Amniotic epithelial cell (primary cell): ENCODE measurements around the gene LARP4B.

ENCODE experiments used
- DNase-seq: peaks from one replicate; pipeline ENCODE4 v3.0.0-alpha.2; 2010; ENCODE audit warnings: low read depth

Gene LARP4B

GRCh38 chr10:866577-866941 is 64.9 kb downstream of the LARP4B start:
- DNase-seq: no peak

DNA sequence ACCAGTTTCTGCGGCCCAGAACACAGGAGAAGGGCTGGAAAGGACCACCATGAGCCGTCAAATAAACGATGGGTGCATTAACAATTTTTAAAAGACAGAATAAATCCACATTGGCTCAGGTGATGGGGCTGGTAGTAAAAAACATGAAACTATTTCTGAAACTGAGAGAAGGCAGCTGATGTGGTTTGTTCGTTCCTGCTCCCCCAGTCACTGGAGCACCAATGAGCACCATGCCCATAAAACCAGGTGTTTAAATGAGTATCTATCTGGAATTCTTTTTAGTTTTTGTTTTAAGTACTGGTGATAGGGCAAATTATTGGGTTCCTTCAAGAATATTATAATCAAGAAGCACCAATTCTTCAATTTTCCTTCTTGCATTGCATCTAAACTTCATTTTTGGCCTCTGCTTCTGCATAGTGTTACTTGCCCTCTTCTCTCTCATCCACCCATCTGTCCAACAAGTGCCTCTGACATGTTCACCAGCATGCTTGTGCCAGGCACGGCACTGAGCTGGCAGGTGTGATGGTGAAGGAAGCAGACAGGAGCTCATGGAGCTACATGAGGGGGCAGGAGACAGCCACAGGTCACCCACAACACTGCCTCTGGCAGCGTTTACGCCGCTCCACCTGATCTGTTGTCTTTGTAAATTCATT is 65.5 kb downstream of the LARP4B start:
- DNase-seq: no peak

GRCh38 chr10:865257-865656 is 66.2 kb downstream of the LARP4B start:
- no peak for DNase-seq

- no peak for DNase-seq
These were observed 71.0 kb downstream of the LARP4B start for GRCh38 chr10:860519-860918.

- DNase-seq: no peak
These were observed 74.9 kb downstream of the LARP4B start for GRCh38 chr10:856416-857157.

DNA sequence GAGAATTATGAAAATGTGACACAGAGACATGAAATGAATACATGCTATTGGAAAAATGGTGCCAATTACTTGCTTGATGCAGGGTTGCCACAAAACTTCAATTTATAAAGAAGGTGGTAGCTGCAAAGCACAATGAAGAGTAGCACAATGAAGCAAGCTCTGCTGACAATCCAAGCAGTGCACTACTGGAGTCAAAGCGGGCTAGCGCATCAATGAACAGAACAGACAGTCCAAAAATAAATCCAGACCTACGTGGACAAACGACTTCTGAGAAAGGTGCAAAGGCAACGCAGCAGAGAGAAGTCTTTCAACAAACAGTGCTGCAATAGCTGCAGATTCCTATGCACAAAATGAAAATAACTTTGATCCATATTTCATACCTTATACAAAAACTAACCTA is 75.8 kb downstream of the LARP4B start:
- no peak for DNase-seq

- DNase-seq: no peak
These were observed 76.4 kb downstream of the LARP4B start for GRCh38 chr10:855079-855478.

DNA sequence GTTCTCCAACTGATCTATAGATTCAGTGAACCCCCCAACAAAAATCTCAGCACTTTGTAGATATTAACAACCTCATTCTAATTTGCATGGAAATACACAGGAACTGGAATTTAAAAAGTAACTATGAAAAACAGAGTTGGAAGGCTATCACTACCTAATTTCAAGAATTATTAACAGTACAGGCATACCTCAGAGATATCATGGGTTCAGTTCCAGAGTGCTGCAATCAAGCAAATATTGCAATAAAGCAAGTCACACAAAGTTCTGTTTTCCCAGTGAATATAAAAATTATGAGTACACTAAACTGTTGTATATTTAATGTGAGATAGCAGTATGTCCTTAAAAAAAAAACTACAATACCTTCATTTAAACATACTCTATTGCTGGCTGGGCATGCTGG is 78.5 kb downstream of the LARP4B start:
- no peak for DNase-seq

- DNase-seq: no peak
These were observed 79.1 kb downstream of the LARP4B start for GRCh38 chr10:852386-852785.

GRCh38 chr10:851901-852300 is 79.6 kb downstream of the LARP4B start:
- no peak for DNase-seq

DNA sequence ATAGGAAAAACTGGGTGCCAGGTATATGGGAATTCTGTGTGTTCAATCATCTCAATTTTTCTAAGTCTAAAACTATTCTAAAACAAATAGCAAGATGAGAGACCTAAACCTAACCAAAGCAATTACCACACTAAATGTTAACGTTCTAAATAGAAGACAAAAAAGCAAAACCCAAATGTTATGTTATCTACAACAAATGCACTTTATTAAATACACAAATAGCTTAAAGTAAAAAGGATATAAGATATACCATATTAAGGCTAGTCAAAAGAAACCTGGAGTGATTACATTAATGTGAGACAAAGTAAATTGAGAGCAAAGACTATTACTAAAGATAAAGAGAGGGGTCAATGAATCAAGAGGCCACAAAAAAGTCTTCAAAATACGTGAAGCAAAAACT is 81.4 kb downstream of the LARP4B start:
- DNase-seq: no peak

DNA sequence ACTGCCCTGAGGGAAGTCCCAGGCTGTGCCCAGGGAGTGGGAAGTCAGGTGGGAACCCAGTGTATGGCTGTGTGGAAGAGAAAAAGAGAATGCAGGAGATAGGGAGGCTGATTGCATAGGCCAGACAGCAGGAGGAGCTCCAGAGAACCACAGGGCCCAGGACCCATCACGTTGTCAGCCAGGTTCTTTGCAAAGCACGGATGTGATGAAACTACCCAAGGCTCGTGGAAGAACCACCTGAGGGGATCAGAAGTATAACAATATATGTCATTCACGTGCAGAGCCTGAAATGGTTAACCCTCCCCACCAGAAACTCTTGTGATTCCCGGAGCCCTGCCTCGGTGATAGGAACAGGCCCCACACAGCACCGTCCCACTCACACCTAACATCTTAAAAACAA is 83.6 kb downstream of the LARP4B start:
- peak; percentile 21 for DNase-seq

GRCh38 chr10:846126-846685 is 85.3 kb downstream of the LARP4B start:
- DNase-seq: no peak

DNA sequence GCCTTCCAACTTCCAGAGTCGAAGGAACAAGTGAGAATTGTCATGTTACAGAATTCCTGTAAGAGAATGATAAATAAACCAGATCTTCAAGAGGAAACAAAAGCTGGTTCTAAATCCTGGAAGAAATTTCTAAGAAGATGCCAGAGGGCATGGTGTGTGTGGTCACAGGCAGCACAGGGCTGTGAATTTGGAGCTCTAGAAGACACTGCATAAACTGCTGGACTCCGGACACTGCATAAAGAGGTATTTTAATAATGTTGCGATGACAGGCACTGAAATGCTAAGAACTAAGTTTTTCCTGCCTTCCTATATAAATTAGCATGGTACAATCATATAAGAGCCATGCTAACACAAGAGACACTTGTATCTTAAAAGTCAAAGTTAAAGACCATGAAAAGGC is 86.0 kb downstream of the LARP4B start:
- DNase-seq: no peak

DNA sequence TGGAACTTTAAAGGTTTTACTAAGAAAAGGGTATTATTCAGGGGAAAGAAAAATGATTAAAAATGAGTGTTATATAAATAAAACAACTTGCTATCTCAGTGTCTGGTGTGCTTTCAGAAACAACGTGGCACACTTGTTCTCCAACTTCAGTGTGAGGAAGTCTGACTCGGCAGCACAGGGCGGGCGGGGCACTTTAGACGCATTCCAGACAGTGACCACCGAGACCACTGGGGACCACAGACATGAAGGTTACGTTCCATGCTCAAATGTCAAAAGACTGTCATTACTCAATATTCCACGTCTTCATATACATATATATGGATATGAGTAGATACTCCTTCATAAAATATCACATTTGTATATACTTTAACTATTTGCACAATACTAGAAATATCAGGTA is 87.0 kb downstream of the LARP4B start:
- DNase-seq: peak; percentile 18

DNA sequence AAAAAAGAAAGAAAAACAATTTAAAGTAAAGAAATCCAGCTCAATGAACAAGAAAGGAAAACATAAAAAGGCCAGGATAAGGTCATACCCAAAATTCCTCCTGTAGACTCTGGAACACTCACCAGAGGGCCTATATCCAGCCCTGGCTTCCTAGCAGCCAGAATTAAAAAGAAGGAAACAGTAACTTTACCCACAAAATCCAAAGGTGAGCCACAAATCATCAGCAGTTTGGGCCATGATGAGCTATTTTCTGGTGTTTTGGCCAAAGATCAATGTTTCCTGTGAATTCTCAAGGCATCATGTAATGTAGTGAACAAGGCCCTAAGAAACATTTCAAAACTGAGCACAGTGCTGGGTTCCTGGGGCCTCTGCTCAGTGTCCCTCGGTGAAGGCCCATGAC is 87.8 kb downstream of the LARP4B start:
- DNase-seq: no peak

DNA sequence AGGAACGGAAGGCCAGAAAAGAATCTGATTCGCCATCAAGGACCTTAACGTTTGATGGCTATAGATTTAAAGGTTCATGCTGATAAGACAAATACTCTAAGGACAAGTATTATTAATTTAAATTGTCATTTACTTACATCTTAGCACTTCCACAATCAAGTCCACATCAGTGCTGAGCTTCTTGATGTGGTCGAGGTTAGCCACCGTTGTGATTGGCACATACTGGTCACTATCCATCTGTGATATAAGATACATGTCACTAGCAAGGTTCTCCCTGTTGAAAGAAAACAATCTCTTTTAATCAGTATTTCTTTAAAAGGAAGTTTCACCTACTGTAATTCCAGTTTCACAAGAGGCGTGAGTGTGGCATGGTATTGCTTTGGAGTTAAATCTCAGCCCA is 88.7 kb downstream of the LARP4B start:
- no peak for DNase-seq

DNA sequence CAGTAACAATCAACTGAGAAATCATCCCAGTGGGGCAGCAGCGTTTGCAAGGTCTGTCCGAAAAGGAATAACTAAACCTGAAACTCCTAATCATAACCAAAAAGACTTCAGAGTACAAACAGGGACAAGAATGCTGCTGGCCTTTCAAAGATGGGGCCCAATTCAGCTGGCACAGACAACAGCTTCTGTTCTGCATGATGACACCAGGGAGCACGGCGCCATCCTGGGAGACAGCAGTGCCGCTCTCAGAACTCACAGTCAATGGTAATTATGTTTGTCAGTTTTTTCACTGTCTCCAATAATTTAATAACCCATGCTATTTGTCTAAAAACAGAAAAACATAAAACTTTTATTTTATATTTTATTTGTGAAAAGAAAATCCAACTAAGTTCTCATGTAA is 90.0 kb downstream of the LARP4B start:
- no peak for DNase-seq

GRCh38 chr10:839550-840205 is 91.8 kb downstream of the LARP4B start:
- DNase-seq: peak; percentile 47

GRCh38 chr10:836782-837181 is 94.7 kb downstream of the LARP4B start:
- DNase-seq: no peak

GRCh38 chr10:834493-834892 is 97.0 kb downstream of the LARP4B start:
- no peak for DNase-seq

- DNase-seq: no peak
These were observed 102.3 kb downstream of the LARP4B start for GRCh38 chr10:829241-829640.

- no peak for DNase-seq
These were observed 103.3 kb downstream of the LARP4B start for GRCh38 chr10:828191-828590.
